Keratinocyte (primary cell): ENCODE data around the gene SLPI. TPM values are rescaled to one million over a fixed set of nuclear protein-coding genes. Genes with fewer than 3 reads are reported as not detected.
A peak's percentile ranks its signal among the peaks of the same experiment; 100 is the strongest.

Experiments used
- DNase-seq: peaks from one replicate; pipeline ENCODE4 v3.0.0-alpha.2; 2011; ENCODE audit warnings: low read depth, missing footprints, low spot score
- FAIRE-seq: peaks from 2 replicates; lab custom pipeline; 2011; peaks lifted over from hg19 to GRCh38; lab: Jason Lieb, UNC
- H2AFZ ChIP-seq: 2 replicates; pipeline ENCODE4 v1.6.0; 2012; ENCODE audit warnings: low read length, control low read depth, inconsistent platforms; ENCODE audit not compliant: control insufficient read depth
- H3K27ac ChIP-seq: 2 replicates; pipeline ENCODE4 v1.5.1; 2011; ENCODE audit warnings: low read length; ENCODE audit not compliant: control insufficient read depth, insufficient read depth
- H3K27me3 ChIP-seq: 3 replicates; pipeline ENCODE4 v1.6.0; 2011; ENCODE audit warnings: low read length; ENCODE audit not compliant: control insufficient read depth, insufficient read depth; ENCODE audit errors: extremely low read depth
- H3K36me3 ChIP-seq, 2 experiments: 2 replicates in 1 of 2; 3 replicates in 1 of 2; pipeline ENCODE4 v1.5.1; 2011; ENCODE audit warnings: low read length in 2 of 2, mild to moderate bottlenecking in 1 of 2; ENCODE audit not compliant: control insufficient read depth in 2 of 2, insufficient read depth in 2 of 2; ENCODE audit errors: extremely low read depth in 1 of 2
- H3K4me1 ChIP-seq: 3 replicates; pipeline ENCODE4 v1.5.1; 2011; ENCODE audit warnings: low read length; ENCODE audit not compliant: control insufficient read depth, insufficient read depth; ENCODE audit errors: extremely low read depth
- H3K4me2 ChIP-seq: 3 replicates; pipeline ENCODE4 v1.6.0; 2011; ENCODE audit warnings: low read depth, low read length; ENCODE audit not compliant: control insufficient read depth, insufficient read depth; ENCODE audit errors: extremely low read depth
- H3K4me3 ChIP-seq, 3 experiments: fragments of 200-600 bp in 1 of 3; sonication (generic) in 1 of 3; 2 replicates in 2 of 3; 3 replicates in 1 of 3; pipeline ENCODE4 v1.5.1; 2011 to 2016; ENCODE audit warnings: low read length in 3 of 3, mild to moderate bottlenecking in 3 of 3, control low read depth in 2 of 3, inconsistent platforms in 1 of 3, low read depth in 1 of 3, mixed read lengths in 1 of 3, mixed run types in 1 of 3, moderate library complexity in 1 of 3; ENCODE audit not compliant: control insufficient read depth in 2 of 3, insufficient read depth in 2 of 3; ENCODE audit errors: extremely low read depth in 1 of 3
- H3K79me2 ChIP-seq: 2 replicates; pipeline ENCODE4 v1.6.0; 2012; ENCODE audit warnings: low read length; ENCODE audit not compliant: control insufficient read depth, insufficient read depth
- H3K9ac ChIP-seq: 3 replicates; pipeline ENCODE4 v1.6.0; 2011; ENCODE audit warnings: low read length; ENCODE audit not compliant: control insufficient read depth, insufficient read depth; ENCODE audit errors: extremely low read depth
- H3K9me1 ChIP-seq: 3 replicates; pipeline ENCODE4 v1.6.0; 2011; ENCODE audit warnings: low read length; ENCODE audit not compliant: control insufficient read depth, insufficient read depth; ENCODE audit errors: extremely low read depth
- H3K9me3 ChIP-seq: 2 replicates; pipeline ENCODE4 v1.5.1; 2012; ENCODE audit warnings: low read depth, low read length; ENCODE audit not compliant: control insufficient read depth
- H4K20me1 ChIP-seq: 3 replicates; pipeline ENCODE4 v1.6.0; 2011; ENCODE audit warnings: low read length; ENCODE audit not compliant: control insufficient read depth, insufficient read depth; ENCODE audit errors: extremely low read depth
- EZH2 ChIP-seq: IDR thresholded peaks from one replicate; pipeline ENCODE4 v1.6.1; 2012; ENCODE audit warnings: inconsistent platforms, mild to moderate bottlenecking, low read length, moderate library complexity
- dilution Hi-C: fragments of 300-500 bp; cut with MboI; formaldehyde crosslinking; loops from one replicate; pipeline ENCODE4 v1.7.0; 2020; ENCODE audit warnings: low sequenced_read_pairs; ENCODE audit not compliant: extremely low pct_ligation_motif_present
- polyA minus RNA-seq, 3 experiments: library from RNA; depleted of rRNA, polyadenylated mRNA; stranded (reverse); fragments of >200 nt; gene quantifications; 1 replicate in 1 of 3; 2 replicates in 1 of 3; 3 replicates in 1 of 3; pipeline ENCODE4 v1.2.3, GENCODE V29; 2011
- polyA plus RNA-seq, 5 experiments: library from polyadenylated mRNA; depleted of rRNA in 3 of 5; stranded (reverse) in 3 of 5; stranded (forward) in 1 of 5; unstranded in 1 of 5; fragments of >200 nt; gene quantifications; 1 replicate in 1 of 5; 2 replicates in 3 of 5; 3 replicates in 1 of 5; pipeline versions ENCODE4 v1.2.1 to v1.2.3, GENCODE V29; 2011 to 2012; ENCODE audit warnings: missing spikeins in 2 of 5, low read depth in 1 of 5, low replicate concordance in 1 of 5
- TF ChIP-seq, protein P1 (sequence below), 3 experiments: IDR thresholded peaks in 1 of 3; conservative IDR thresholded peaks in 1 of 3; optimal IDR thresholded peaks in 1 of 3; 2 replicates in 2 of 3; 3 replicates in 1 of 3; pipeline versions ENCODE3 to v1.5.1; 2011; ENCODE audit warnings: low read length in 3 of 3, mild to moderate bottlenecking in 3 of 3, moderate library complexity in 2 of 3, control low read depth in 1 of 3, inconsistent platforms in 1 of 3; ENCODE audit not compliant: insufficient read depth in 2 of 3; ENCODE audit errors: extremely low read depth in 1 of 3

Gene SLPI, protein sequence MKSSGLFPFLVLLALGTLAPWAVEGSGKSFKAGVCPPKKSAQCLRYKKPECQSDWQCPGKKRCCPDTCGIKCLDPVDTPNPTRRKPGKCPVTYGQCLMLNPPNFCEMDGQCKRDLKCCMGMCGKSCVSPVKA
- polyA plus RNA-seq (203 to 395 TPM (median 262 TPM) in 3 replicates), polyA minus RNA-seq (73.0 to 126 TPM (median 97.0 TPM) in 3 replicates)
- 192 TPM for polyA plus RNA-seq (2011; ENCODE audit: low read depth)
- polyA plus RNA-seq (2011; cell fraction: cytosol; rRNA removed): 369 and 695 TPM in 2 replicates
- polyA plus RNA-seq (2011; cell fraction: nucleus; rRNA removed): 744 and 1,077 TPM in 2 replicates
- 138 and 4,045 TPM in 2 replicates for polyA plus RNA-seq (2012; ENCODE audit: low replicate concordance)
- polyA minus RNA-seq (2011; cell fraction: cytosol; rRNA and poly(A)+ RNA removed): 56.6 TPM
- 97.5 and 110 TPM in 2 replicates for polyA minus RNA-seq (2011; cell fraction: nucleus; rRNA and poly(A)+ RNA removed)

GRCh38 chr20:45254383-45255262 lies at the start of gene SLPI:
Gene SLPI, minus strand, starts transcription at chr20:45254564. Its CDS starts 21 bp downstream, at chr20:45254543.
- H3K27ac ChIP-seq: peak within 1 kb of the TSS; percentile 62
- FAIRE-seq: peak; percentile 83
- peaks cover 6% of the 10 kb centered on the region for H3K27me3 ChIP-seq
- peak within 1 kb of the TSS; percentile 49 for H3K4me2 ChIP-seq
- H3K4me3 ChIP-seq: peak within 1 kb of the TSS in 2 of 3 experiments; percentile 14 to 16
- no peaks in the 10 kb centered on the region for H3K9me3 ChIP-seq
- DNase-seq: no peak
- no peaks in the 10 kb centered on the region for H4K20me1 ChIP-seq
- no peak for TF ChIP-seq EZH2
- TF ChIP-seq, protein P1, sequence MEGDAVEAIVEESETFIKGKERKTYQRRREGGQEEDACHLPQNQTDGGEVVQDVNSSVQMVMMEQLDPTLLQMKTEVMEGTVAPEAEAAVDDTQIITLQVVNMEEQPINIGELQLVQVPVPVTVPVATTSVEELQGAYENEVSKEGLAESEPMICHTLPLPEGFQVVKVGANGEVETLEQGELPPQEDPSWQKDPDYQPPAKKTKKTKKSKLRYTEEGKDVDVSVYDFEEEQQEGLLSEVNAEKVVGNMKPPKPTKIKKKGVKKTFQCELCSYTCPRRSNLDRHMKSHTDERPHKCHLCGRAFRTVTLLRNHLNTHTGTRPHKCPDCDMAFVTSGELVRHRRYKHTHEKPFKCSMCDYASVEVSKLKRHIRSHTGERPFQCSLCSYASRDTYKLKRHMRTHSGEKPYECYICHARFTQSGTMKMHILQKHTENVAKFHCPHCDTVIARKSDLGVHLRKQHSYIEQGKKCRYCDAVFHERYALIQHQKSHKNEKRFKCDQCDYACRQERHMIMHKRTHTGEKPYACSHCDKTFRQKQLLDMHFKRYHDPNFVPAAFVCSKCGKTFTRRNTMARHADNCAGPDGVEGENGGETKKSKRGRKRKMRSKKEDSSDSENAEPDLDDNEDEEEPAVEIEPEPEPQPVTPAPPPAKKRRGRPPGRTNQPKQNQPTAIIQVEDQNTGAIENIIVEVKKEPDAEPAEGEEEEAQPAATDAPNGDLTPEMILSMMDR (optimal IDR thresholded peaks at IDR 0.05 in 1 of 3, IDR thresholded peaks at IDR 0.05 in 1 of 3, conservative IDR thresholded peaks at IDR 0.05 in 1 of 3; ENCODE audit: extremely low read depth in 1 of 3, insufficient read depth in 2 of 3, low read length in 3 of 3): no peak
- no peak within 1 kb of the TSS for H3K9ac ChIP-seq
- H3K9me1 ChIP-seq: no peaks in the 10 kb centered on the region
- dilution Hi-C loops: no loop called here
- H3K36me3 ChIP-seq: no peaks in the 10 kb centered on the region
- peaks cover 12% of the 10 kb centered on the region for H3K4me1 ChIP-seq
- H3K79me2 ChIP-seq: no peaks in the 10 kb centered on the region
- no peak within 1 kb of the TSS for H2AFZ ChIP-seq

- H3K27ac ChIP-seq: no peak overlapping the region
- peaks cover 5% of the 10 kb centered on the region for H3K27me3 ChIP-seq
- H3K79me2 ChIP-seq: no peaks in the 10 kb centered on the region
- H3K4me3 ChIP-seq: no peak overlapping the region
- H3K36me3 ChIP-seq: no peaks in the 10 kb centered on the region
- DNase-seq: no peak
- H4K20me1 ChIP-seq: no peaks in the 10 kb centered on the region
- no peak overlapping the region for H3K4me2 ChIP-seq
- no peaks in the 10 kb centered on the region for H3K4me1 ChIP-seq
- TF ChIP-seq, protein P1 (optimal IDR thresholded peaks at IDR 0.05 in 1 of 3, IDR thresholded peaks at IDR 0.05 in 1 of 3, conservative IDR thresholded peaks at IDR 0.05 in 1 of 3; ENCODE audit: extremely low read depth in 1 of 3, insufficient read depth in 2 of 3, low read length in 3 of 3): no peak
- TF ChIP-seq EZH2: no peak
- H3K9me3 ChIP-seq: no peaks in the 10 kb centered on the region
- H3K9me1 ChIP-seq: no peaks in the 10 kb centered on the region
- H2AFZ ChIP-seq: no peak overlapping the region
- FAIRE-seq: no peak
- dilution Hi-C loops: no loop called here
- no peak overlapping the region for H3K9ac ChIP-seq
Observed at GRCh38 chr20:45303586-45304463, 49.5 kb upstream of the SLPI start.
